A673 (cell line): ENCODE results near the gene SRRD. TPM values are rescaled to one million over a fixed set of nuclear protein-coding genes. Genes with fewer than 3 reads are reported as not detected.

Experiments used
- BruUV-seq: library from RNA; stranded (reverse); fragments of 400-500 nt; replicated peaks from 2 replicates; lab custom pipeline; 2021; lab: Mats Ljungman, UMichigan
- CTCF ChIA-PET: fragments of 300-600 bp; sonication (Branson Sonifier 250); formaldehyde crosslinking; loops from one replicate; lab custom pipeline; 2022; ENCODE audit warnings: antibody characterized with exemption; lab: Charles Lee
- POLR2A ChIA-PET: fragments of 300-600 bp; sonication (Branson Sonifier 250); formaldehyde crosslinking; loops from one replicate; lab custom pipeline; 2022; ENCODE audit warnings: antibody characterized with exemption; ENCODE audit not compliant: low non-redundant PET; lab: Charles Lee
- DNase-seq: peaks from one replicate; pipeline ENCODE4 v3.0.0-alpha.2; 2015; ENCODE audit warnings: low spot score
- H3K27ac ChIP-seq: fragments of 200-600 bp; sonication (generic); 2 replicates; pipeline ENCODE4 v1.5.1; 2016; ENCODE audit warnings: mixed run types, low read depth, mild to moderate bottlenecking, mixed read lengths, antibody characterized with exemption, low read length; ENCODE audit not compliant: poor library complexity, severe bottlenecking
- H3K27me3 ChIP-seq: fragments of 200-600 bp; sonication (generic); replicated peaks from 2 replicates; pipeline ENCODE4 v1.6.1; 2017; ENCODE audit warnings: mixed run types, low read depth, mild to moderate bottlenecking, mixed read lengths, antibody characterized with exemption, low read length; ENCODE audit not compliant: insufficient read depth, poor library complexity
- H3K36me3 ChIP-seq: fragments of 200-600 bp; sonication (generic); 2 replicates; pipeline ENCODE4 v1.6.1; 2016; ENCODE audit warnings: mixed run types, mild to moderate bottlenecking, mixed read lengths, antibody characterized with exemption, low read length; ENCODE audit not compliant: insufficient read depth, poor library complexity, severe bottlenecking
- H3K4me1 ChIP-seq: fragments of 200-600 bp; sonication (generic); 2 replicates; pipeline ENCODE4 v1.6.1; 2017; ENCODE audit warnings: mixed run types, mild to moderate bottlenecking, mixed read lengths, antibody characterized with exemption, low read length; ENCODE audit not compliant: insufficient read depth, poor library complexity, severe bottlenecking
- H3K4me3 ChIP-seq: fragments of 200-600 bp; sonication (generic); 2 replicates; pipeline ENCODE4 v1.5.1; 2016; ENCODE audit warnings: low read depth, mixed run types, mild to moderate bottlenecking, mixed read lengths, low read length; ENCODE audit not compliant: poor library complexity, severe bottlenecking
- H3K9me3 ChIP-seq: fragments of 200-600 bp; sonication (generic); 2 replicates; pipeline ENCODE4 v1.6.1; 2016; ENCODE audit warnings: mixed run types, low read depth, mild to moderate bottlenecking, mixed read lengths, antibody characterized with exemption, low read length; ENCODE audit not compliant: poor library complexity, severe bottlenecking
- EZH2 ChIP-seq: fragments of 200-600 bp; sonication (generic); IDR thresholded peaks from 2 replicates; pipeline ENCODE4 v1.6.1; 2017; ENCODE audit warnings: borderline replicate concordance, low read depth, mild to moderate bottlenecking, mixed read lengths, antibody characterized with exemption, low read length; ENCODE audit not compliant: poor library complexity, severe bottlenecking
- intact Hi-C: fragments of 100-400 bp; cut with micrococcal nuclease; formaldehyde crosslinking; loops from one replicate; pipeline ENCODE4 v1.10.0; 2022; ENCODE audit not compliant: unreplicated experiment
- total RNA-seq: library from RNA; stranded (reverse); gene quantifications from 2 replicates; pipeline ENCODE4 v1.2.3, GENCODE V29; 2021
- TF ChIP-seq, protein P1 (sequence below): fragments of 300-800, 200-600 bp; sonication (generic); conservative IDR thresholded peaks from 2 replicates; pipeline ENCODE4 v1.5.1; 2017; ENCODE audit warnings: low read depth, mild to moderate bottlenecking, antibody characterized with exemption, low read length, moderate library complexity, mixed read lengths

Gene SRRD
- total RNA-seq, 1 experiment from 2014 or later, result 28.8 TPM

DNA sequence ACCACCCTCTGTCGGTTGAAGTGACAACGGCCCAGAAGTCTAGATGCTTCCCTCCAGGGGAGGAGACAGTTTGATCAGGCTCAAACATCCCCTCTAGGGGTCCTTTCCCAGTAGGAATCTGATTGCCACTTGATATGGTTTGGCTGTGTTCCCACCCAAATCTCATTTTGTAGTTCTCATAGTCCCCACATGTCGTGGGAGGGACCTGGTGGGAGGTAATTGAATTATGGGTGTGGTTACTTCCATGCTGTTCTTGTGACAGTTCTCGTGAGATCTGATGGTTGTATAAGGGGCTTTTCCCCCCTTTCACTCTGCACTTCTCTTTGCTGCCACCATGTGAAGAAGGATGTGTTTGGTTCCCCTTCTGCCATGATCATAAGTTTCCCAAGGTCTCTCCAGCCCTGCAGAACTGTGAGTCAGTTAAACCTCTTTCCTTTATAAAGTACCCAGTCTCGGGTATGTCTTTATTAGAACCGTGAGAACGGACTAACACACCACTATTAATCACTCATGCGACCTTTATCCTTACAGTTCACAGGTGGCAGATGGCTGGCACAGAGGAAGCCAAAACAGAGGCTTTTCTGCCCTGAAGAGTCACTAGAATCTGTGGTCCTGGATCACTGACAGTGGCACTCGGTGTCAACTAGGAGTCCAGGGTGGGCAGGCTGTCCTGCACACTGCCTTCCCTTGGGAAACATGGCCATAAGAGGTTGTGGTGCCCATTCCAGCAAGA is 33.1 kb upstream of the SRRD start:
- Histone ChIP-seq H3K4me1 (peaks cover 11% of the 10 kb centered on the region), H3K36me3 (peaks cover 24% of the 10 kb centered on the region), H3K27ac (no peak overlapping the region), H3K27me3 (no peaks in the 10 kb centered on the region), H3K4me3 (no peak overlapping the region), H3K9me3 (no peaks in the 10 kb centered on the region)
- BruUV-seq, result no TSS peak
- DNase-seq, result peak; percentile 38
- TF ChIP-seq, protein P1, sequence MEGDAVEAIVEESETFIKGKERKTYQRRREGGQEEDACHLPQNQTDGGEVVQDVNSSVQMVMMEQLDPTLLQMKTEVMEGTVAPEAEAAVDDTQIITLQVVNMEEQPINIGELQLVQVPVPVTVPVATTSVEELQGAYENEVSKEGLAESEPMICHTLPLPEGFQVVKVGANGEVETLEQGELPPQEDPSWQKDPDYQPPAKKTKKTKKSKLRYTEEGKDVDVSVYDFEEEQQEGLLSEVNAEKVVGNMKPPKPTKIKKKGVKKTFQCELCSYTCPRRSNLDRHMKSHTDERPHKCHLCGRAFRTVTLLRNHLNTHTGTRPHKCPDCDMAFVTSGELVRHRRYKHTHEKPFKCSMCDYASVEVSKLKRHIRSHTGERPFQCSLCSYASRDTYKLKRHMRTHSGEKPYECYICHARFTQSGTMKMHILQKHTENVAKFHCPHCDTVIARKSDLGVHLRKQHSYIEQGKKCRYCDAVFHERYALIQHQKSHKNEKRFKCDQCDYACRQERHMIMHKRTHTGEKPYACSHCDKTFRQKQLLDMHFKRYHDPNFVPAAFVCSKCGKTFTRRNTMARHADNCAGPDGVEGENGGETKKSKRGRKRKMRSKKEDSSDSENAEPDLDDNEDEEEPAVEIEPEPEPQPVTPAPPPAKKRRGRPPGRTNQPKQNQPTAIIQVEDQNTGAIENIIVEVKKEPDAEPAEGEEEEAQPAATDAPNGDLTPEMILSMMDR, result no peak
- TF ChIP-seq EZH2, result no peak
- ChIA-PET POLR2A (no interaction called here), CTCF (no interaction called here)
- intact Hi-C loops, result no loop called here

DNA sequence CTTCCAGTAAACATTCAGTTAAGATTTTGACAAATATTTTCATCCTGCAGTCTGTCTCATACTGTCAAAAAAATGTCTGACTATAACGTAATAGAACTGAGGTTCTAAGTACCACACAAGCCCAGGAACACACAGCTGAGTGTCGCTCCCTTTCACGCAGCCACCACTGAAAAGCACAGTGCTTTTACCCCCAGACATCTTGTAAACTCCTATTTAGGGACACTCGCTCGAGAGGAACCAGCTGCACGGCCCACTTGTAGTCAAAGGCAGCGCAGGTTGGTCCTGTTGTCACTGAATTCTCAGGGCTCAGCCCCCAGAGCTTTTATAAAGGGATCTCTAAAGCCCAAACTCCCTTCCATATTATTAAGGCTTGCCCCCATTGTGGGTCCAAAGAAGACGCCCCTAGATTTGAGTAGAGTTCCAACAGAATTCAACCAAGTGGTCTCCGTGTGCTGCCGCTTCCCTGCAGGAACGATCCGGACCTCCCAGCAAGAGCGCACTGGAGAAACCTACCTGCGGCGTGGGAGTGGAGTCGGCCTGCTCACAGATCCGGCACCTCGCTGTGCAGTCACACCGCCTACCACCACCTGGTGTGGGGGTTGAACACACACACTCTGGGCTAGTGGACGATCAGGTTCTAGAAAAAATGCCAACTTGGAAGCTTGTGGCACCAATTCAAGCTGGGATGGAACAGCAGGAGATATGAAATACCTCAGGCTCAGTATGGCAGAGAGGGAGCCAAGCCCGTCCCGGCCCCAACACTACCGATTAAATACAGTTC is 31.3 kb upstream of the SRRD start:
- no peak overlapping the region for H3K27ac ChIP-seq
- CTCF ChIA-PET, result no interaction called here
- no peaks in the 10 kb centered on the region for H3K27me3 ChIP-seq
- H3K4me1 ChIP-seq, result peaks cover 11% of the 10 kb centered on the region
- H3K36me3 ChIP-seq, result peaks cover 31% of the 10 kb centered on the region
- DNase-seq, result no peak
- TSS peak; percentile 19 for BruUV-seq
- no peak for TF ChIP-seq EZH2
- TF ChIP-seq, protein P1, result no peak
- intact Hi-C loops, result no loop called here
- POLR2A ChIA-PET, result no interaction called here
- H3K9me3 ChIP-seq, result no peaks in the 10 kb centered on the region
- no peak overlapping the region for H3K4me3 ChIP-seq

DNA sequence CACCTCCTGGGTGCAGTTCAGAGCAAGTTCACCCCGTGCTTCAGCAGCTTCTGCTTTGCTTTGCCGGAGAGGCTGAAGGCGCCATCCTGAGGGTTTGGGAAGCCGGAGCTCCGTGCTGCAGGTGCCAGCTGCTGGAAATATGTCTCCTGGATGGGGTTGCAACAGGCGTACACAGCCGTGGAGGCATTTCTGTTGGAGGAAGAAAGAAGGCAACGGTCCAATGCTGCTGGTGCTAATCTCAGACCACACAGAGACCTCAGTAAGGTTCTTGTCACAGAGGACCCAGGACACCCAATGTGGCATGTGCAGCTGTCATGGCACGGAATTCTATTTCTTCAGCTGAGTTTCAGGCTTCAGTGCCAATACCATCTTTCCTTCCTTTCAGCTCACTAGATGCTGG is 30.5 kb upstream of the SRRD start:
- intact Hi-C loops, result no loop called here
- H3K27ac ChIP-seq, result no peak overlapping the region
- POLR2A ChIA-PET, result no interaction called here

More for the DNA sequence above, 30.5 kb upstream of the SRRD start:
- H3K27me3 ChIP-seq, result no peaks in the 10 kb centered on the region
- TF ChIP-seq EZH2, result no peak
- TF ChIP-seq, protein P1, result no peak
- DNase-seq, result no peak
- H3K4me3 ChIP-seq, result no peak overlapping the region
- peaks cover 39% of the 10 kb centered on the region for H3K36me3 ChIP-seq
- H3K9me3 ChIP-seq, result no peaks in the 10 kb centered on the region
- BruUV-seq, result no TSS peak
- CTCF ChIA-PET, result no interaction called here
- peaks cover 11% of the 10 kb centered on the region for H3K4me1 ChIP-seq
